Activated CD4-positive, alpha-beta T cell treated with anti-CD3 and anti-CD28 coated beads, Interleukin-10, Interleukin-2, amounts not matched to agents 100 ng/mL and 50 ng/mL, durations not matched to agents 16 hours and 8 hours (primary cell): ENCODE results near the gene NCBP1.
A peak's percentile ranks its signal among the peaks of the same experiment; 100 is the strongest.

Experiments used
- DNase-seq: peaks from one replicate; pipeline ENCODE4 v3.0.0-alpha.2; 2020

NCBP1 gene

GRCh38 chr9:97627624-97628023, 6.0 kb upstream of the NCBP1 start:
- no peak for DNase-seq

GRCh38 chr9:97628668-97629067, 5.0 kb upstream of the NCBP1 start:
- no peak for DNase-seq

- DNase-seq, result no peak
Measured at GRCh38 chr9:97629156-97629555, 4.5 kb upstream of the NCBP1 start.

- DNase-seq, result no peak
Measured at GRCh38 chr9:97630591-97630990, 3.0 kb upstream of the NCBP1 start.

GRCh38 chr9:97632248-97632984, 1.2 kb upstream of the NCBP1 start:
- no peak for DNase-seq

GRCh38 chr9:97633859-97634490, 354 bp downstream of the NCBP1 start:
- peak; percentile 16 for DNase-seq

- no peak for DNase-seq
Measured at GRCh38 chr9:97635026-97635425, 1.4 kb downstream of the NCBP1 start.

GRCh38 chr9:97636903-97637302, 3.3 kb downstream of the NCBP1 start:
- no peak for DNase-seq

GRCh38 chr9:97638666-97639065, 5.0 kb downstream of the NCBP1 start:
- no peak for DNase-seq

GRCh38 chr9:97640325-97640724, 6.7 kb downstream of the NCBP1 start:
- no peak for DNase-seq

GRCh38 chr9:97645720-97646119, 12.1 kb downstream of the NCBP1 start:
- no peak for DNase-seq

GRCh38 chr9:97647996-97648395, 14.4 kb downstream of the NCBP1 start:
- no peak for DNase-seq

- no peak for DNase-seq
Measured at GRCh38 chr9:97651646-97652045, 18.0 kb downstream of the NCBP1 start.

- DNase-seq, result no peak
Measured at GRCh38 chr9:97658707-97659106, 25.1 kb downstream of the NCBP1 start.

- DNase-seq, result no peak
Measured at GRCh38 chr9:97659771-97660170, 26.1 kb downstream of the NCBP1 start.

- DNase-seq, result no peak
Measured at GRCh38 chr9:97660340-97660739, 26.7 kb downstream of the NCBP1 start.

- no peak for DNase-seq
Measured at GRCh38 chr9:97660847-97661246, 27.2 kb downstream of the NCBP1 start.

- no peak for DNase-seq
Measured at GRCh38 chr9:97665742-97666141, 32.1 kb downstream of the NCBP1 start.

GRCh38 chr9:97666907-97667686, 33.5 kb downstream of the NCBP1 start:
- DNase-seq, result peak; percentile 20

GRCh38 chr9:97668485-97668884, 34.9 kb downstream of the NCBP1 start:
- DNase-seq, result no peak

- DNase-seq, result no peak
Measured at GRCh38 chr9:97670586-97670985, 37.0 kb downstream of the NCBP1 start.

GRCh38 chr9:97672403-97672802, 38.8 kb downstream of the NCBP1 start:
- no peak for DNase-seq

GRCh38 chr9:97673922-97674321, 40.3 kb downstream of the NCBP1 start:
- DNase-seq, result no peak

- no peak for DNase-seq
Measured at GRCh38 chr9:97675655-97676054, 42.0 kb downstream of the NCBP1 start.
